ENCODE measurements around the gene MYL10. TPM values are rescaled to one million over a fixed set of nuclear protein-coding genes. Genes with fewer than 3 reads are reported as not detected.

The MYL10 gene
- total and polyA plus RNA-seq, 2 of the 8 experiments (the other 6 are each of a cell fraction or from before 2014, with no cell fraction given): 0.18 TPM; not detected in 1

- no peak for TF ChIP-seq CHD7 (IDR thresholded peaks at IDR 0.05; ENCODE audit: insufficient replicate concordance, low read length)
- no peak for TF ChIP-seq KDM5A (IDR thresholded peaks at IDR 0.05; ENCODE audit: low read length)
- peak in 1 of 2 experiments; percentile 62; a peak in 1 of 4 replicates for TF ChIP-seq HDAC2 (IDR thresholded peaks at IDR 0.05; ENCODE audit: borderline replicate concordance in 1 of 2, low read depth in 2 of 2, low read length in 2 of 2)
- TF ChIP-seq CBX8 (IDR thresholded peaks at IDR 0.05; ENCODE audit: borderline replicate concordance, low read depth, low read length): no peak
- TF ChIP-seq KDM1A (IDR thresholded peaks at IDR 0.05; ENCODE audit: borderline replicate concordance, low read length): peak; percentile 88
- TF ChIP-seq CEBPB (IDR thresholded peaks at IDR 0.05; ENCODE audit: low read depth, low read length): no peak
- no peak for TF ChIP-seq RNF2 (IDR thresholded peaks at IDR 0.05; ENCODE audit: borderline replicate concordance, low read depth, low read length, missing control alignments, poor library complexity, severe bottlenecking)
- TF ChIP-seq HDAC6 (IDR thresholded peaks at IDR 0.05; ENCODE audit: low read depth, low read length): no peak
- no peak for TF ChIP-seq TCF12 (IDR thresholded peaks at IDR 0.05; ENCODE audit: low read depth, low read length)
- TF ChIP-seq JUND (IDR thresholded peaks at IDR 0.05; ENCODE audit: low read length): 0 out of 2 replicates have a peak, but pooled peaks have one; percentile 9
Measured at GRCh38 chr7:101602082-101602481, 27.0 kb downstream of the MYL10 start (continued).
